Endometrial microvascular endothelial cells (primary cell): Measurements from ENCODE around the gene TSPAN19. TPM values are rescaled to one million over a fixed set of nuclear protein-coding genes. Genes with fewer than 3 reads are reported as not detected.

ENCODE experiments used
- total RNA-seq: library from RNA; depleted of rRNA; stranded (reverse); fragments of >200 nt; gene quantifications from one replicate; pipeline ENCODE4 v1.2.3, GENCODE V29; 2015; ENCODE audit errors: inconsistent ontology term

Gene TSPAN19
- total RNA-seq, 1 donor from 2014 or later, result not detected

Other genes starting within 250 kb of the TSPAN19 start
- gene SLC6A15, start 123.5 kb downstream of the TSPAN19 start, total RNA-seq, result 3.4 TPM
- gene LRRIQ1, start 74 bp upstream of the TSPAN19 start, total RNA-seq, result not detected
- not detected for gene ALX1, start 243.9 kb upstream of the TSPAN19 start, total RNA-seq